ENCODE results near the gene AQP1.
A peak's percentile ranks its signal among the peaks of the same experiment; 100 is the strongest.

AQP1 gene

GRCh38 chr7:30925117-30925516, 13.5 kb downstream of the AQP1 start:
- no peak for FAIRE-seq
- TF ChIP-seq POLR2A (IDR thresholded peaks at IDR 0.05; ENCODE audit: low read depth, low read length) = no peak
- TF ChIP-seq POLR2AphosphoS5 (IDR thresholded peaks at IDR 0.05; ENCODE audit: low read depth, low read length) = no peak
- TF ChIP-seq TAF1 (IDR thresholded peaks at IDR 0.05; ENCODE audit: borderline replicate concordance, low read depth, low read length) = no peak
- peak; percentile 9 for DNase-seq (ENCODE audit: insufficient read length)

- DNase-seq (ENCODE audit: insufficient read length) (no peak), FAIRE-seq (no peak)
- TF ChIP-seq POLR2AphosphoS5 (IDR thresholded peaks at IDR 0.05; ENCODE audit: low read depth, low read length) (no peak), TAF1 (IDR thresholded peaks at IDR 0.05; ENCODE audit: borderline replicate concordance, low read depth, low read length) (no peak), POLR2A (IDR thresholded peaks at IDR 0.05; ENCODE audit: low read depth, low read length) (no peak)
Observed at GRCh38 chr7:30925913-30926312, 14.3 kb downstream of the AQP1 start.

- no peak for TF ChIP-seq POLR2AphosphoS5 (IDR thresholded peaks at IDR 0.05; ENCODE audit: low read depth, low read length)
- TF ChIP-seq POLR2A (IDR thresholded peaks at IDR 0.05; ENCODE audit: low read depth, low read length) = no peak
- no peak for TF ChIP-seq TAF1 (IDR thresholded peaks at IDR 0.05; ENCODE audit: borderline replicate concordance, low read depth, low read length)
- DNase-seq (ENCODE audit: insufficient read length) (no peak), FAIRE-seq (no peak)
Observed at GRCh38 chr7:30926313-30926712, 14.7 kb downstream of the AQP1 start.

GRCh38 chr7:30927040-30927439, 15.4 kb downstream of the AQP1 start:
- TF ChIP-seq TAF1 (IDR thresholded peaks at IDR 0.05; ENCODE audit: borderline replicate concordance, low read depth, low read length) = no peak
- TF ChIP-seq POLR2A (IDR thresholded peaks at IDR 0.05; ENCODE audit: low read depth, low read length) = no peak
- no peak for TF ChIP-seq POLR2AphosphoS5 (IDR thresholded peaks at IDR 0.05; ENCODE audit: low read depth, low read length)
- no peak for FAIRE-seq
- DNase-seq (ENCODE audit: insufficient read length) = no peak

- TF ChIP-seq TAF1 (IDR thresholded peaks at IDR 0.05; ENCODE audit: borderline replicate concordance, low read depth, low read length) = no peak
- no peak for TF ChIP-seq POLR2A (IDR thresholded peaks at IDR 0.05; ENCODE audit: low read depth, low read length)
- no peak for TF ChIP-seq POLR2AphosphoS5 (IDR thresholded peaks at IDR 0.05; ENCODE audit: low read depth, low read length)
- DNase-seq (ENCODE audit: insufficient read length) (no peak), FAIRE-seq (no peak)
Observed at GRCh38 chr7:30927559-30927958, 15.9 kb downstream of the AQP1 start.

GRCh38 chr7:30928254-30928872, 16.7 kb downstream of the AQP1 start:
- FAIRE-seq = no peak
- no peak for TF ChIP-seq POLR2A (IDR thresholded peaks at IDR 0.05; ENCODE audit: low read depth, low read length)
- TF ChIP-seq POLR2AphosphoS5 (IDR thresholded peaks at IDR 0.05; ENCODE audit: low read depth, low read length) = no peak
- no peak for TF ChIP-seq TAF1 (IDR thresholded peaks at IDR 0.05; ENCODE audit: borderline replicate concordance, low read depth, low read length)
- DNase-seq (ENCODE audit: insufficient read length) = no peak

- TF ChIP-seq POLR2A (IDR thresholded peaks at IDR 0.05; ENCODE audit: low read depth, low read length) (no peak), POLR2AphosphoS5 (IDR thresholded peaks at IDR 0.05; ENCODE audit: low read depth, low read length) (no peak), TAF1 (IDR thresholded peaks at IDR 0.05; ENCODE audit: borderline replicate concordance, low read depth, low read length) (no peak)
- FAIRE-seq (no peak), DNase-seq (ENCODE audit: insufficient read length) (peak; percentile 2)
Observed at GRCh38 chr7:30929686-30930085, 18.0 kb downstream of the AQP1 start.

- no peak for DNase-seq (ENCODE audit: insufficient read length)
- TF ChIP-seq POLR2A (IDR thresholded peaks at IDR 0.05; ENCODE audit: low read depth, low read length) (no peak), TAF1 (IDR thresholded peaks at IDR 0.05; ENCODE audit: borderline replicate concordance, low read depth, low read length) (no peak), POLR2AphosphoS5 (IDR thresholded peaks at IDR 0.05; ENCODE audit: low read depth, low read length) (no peak)
- no peak for FAIRE-seq
Observed at GRCh38 chr7:30930621-30931020, 19.0 kb downstream of the AQP1 start.

- FAIRE-seq (no peak), DNase-seq (ENCODE audit: insufficient read length) (peak; percentile 5)
- no peak for TF ChIP-seq POLR2AphosphoS5 (IDR thresholded peaks at IDR 0.05; ENCODE audit: low read depth, low read length)
- no peak for TF ChIP-seq POLR2A (IDR thresholded peaks at IDR 0.05; ENCODE audit: low read depth, low read length)
- TF ChIP-seq TAF1 (IDR thresholded peaks at IDR 0.05; ENCODE audit: borderline replicate concordance, low read depth, low read length) = no peak
Observed at GRCh38 chr7:30931161-30931928, 19.7 kb downstream of the AQP1 start.

GRCh38 chr7:30931929-30932540, 20.4 kb downstream of the AQP1 start:
- TF ChIP-seq TAF1 (IDR thresholded peaks at IDR 0.05; ENCODE audit: borderline replicate concordance, low read depth, low read length) (no peak), POLR2A (IDR thresholded peaks at IDR 0.05; ENCODE audit: low read depth, low read length) (no peak), POLR2AphosphoS5 (IDR thresholded peaks at IDR 0.05; ENCODE audit: low read depth, low read length) (no peak)
- DNase-seq (ENCODE audit: insufficient read length) = no peak
- no peak for FAIRE-seq

GRCh38 chr7:30932562-30932961, 20.9 kb downstream of the AQP1 start:
- TF ChIP-seq POLR2A (IDR thresholded peaks at IDR 0.05; ENCODE audit: low read depth, low read length) (no peak), TAF1 (IDR thresholded peaks at IDR 0.05; ENCODE audit: borderline replicate concordance, low read depth, low read length) (no peak), POLR2AphosphoS5 (IDR thresholded peaks at IDR 0.05; ENCODE audit: low read depth, low read length) (no peak)
- FAIRE-seq (no peak), DNase-seq (ENCODE audit: insufficient read length) (no peak)

Measured in GM12892 (cell line).